Jurkat, Clone E6-1 (cell line): ENCODE measurements around the gene AGO3.

Source experiments
- DNase-seq: peaks from one replicate; pipeline ENCODE4 v3.0.0-alpha.2; 2011; ENCODE audit warnings: low read depth, low spot score
- H3K4me3 ChIP-seq: 2 replicates; pipeline ENCODE4 v1.5.1; 2011; ENCODE audit warnings: mild to moderate bottlenecking, low read length, control low read depth, moderate library complexity

The AGO3 gene

GRCh38 chr1:36089393-36090121 lies 158.7 kb downstream of the AGO3 start:
- peak overlapping the region; percentile 97 for H3K4me3 ChIP-seq
- DNase-seq = no peak

- no peak overlapping the region for H3K4me3 ChIP-seq
- DNase-seq = no peak
These were observed 160.2 kb downstream of the AGO3 start for GRCh38 chr1:36091141-36091540.

DNA sequence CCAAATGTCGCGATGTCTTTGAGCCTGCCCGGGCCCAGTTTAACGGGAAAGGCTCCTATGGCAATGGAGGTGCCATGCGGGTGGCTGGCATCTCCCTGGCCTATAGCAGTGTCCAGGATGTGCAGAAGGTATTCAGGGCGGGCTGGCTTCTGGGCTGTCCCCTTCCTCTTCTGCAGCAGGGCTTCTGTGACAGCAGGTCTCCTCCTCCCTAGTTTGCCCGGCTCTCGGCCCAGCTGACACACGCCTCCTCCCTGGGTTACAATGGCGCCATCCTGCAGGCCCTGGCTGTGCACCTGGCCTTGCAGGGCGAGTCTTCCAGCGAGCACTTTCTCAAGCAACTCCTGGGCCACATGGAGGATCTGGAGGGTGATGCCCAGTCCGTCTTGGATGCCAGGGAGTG lies 160.8 kb downstream of the AGO3 start:
- no peak overlapping the region for H3K4me3 ChIP-seq
- DNase-seq = no peak

GRCh38 chr1:36092166-36092797 lies 161.4 kb downstream of the AGO3 start:
- no peak overlapping the region for H3K4me3 ChIP-seq
- DNase-seq = no peak

- DNase-seq = no peak
- H3K4me3 ChIP-seq = no peak overlapping the region
These were observed 161.9 kb downstream of the AGO3 start for GRCh38 chr1:36092798-36093185.

DNA sequence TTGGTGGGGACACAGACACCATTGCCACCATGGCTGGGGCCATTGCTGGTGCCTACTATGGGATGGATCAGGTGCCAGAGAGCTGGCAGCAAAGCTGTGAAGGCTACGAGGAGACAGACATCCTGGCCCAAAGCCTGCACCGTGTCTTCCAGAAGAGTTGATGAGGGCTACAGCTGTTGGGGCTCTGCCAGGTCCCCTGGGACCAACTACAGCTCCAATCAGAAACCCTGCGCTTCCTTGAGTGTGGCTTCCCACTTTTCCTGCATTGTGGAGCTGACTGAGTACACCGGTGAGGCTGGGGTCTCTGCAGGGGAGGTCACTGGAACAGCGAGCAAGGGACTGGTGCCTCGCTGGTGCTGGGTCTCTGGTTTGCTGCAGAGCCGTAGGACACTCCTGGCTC lies 162.3 kb downstream of the AGO3 start:
- H3K4me3 ChIP-seq = no peak overlapping the region
- no peak for DNase-seq

DNA sequence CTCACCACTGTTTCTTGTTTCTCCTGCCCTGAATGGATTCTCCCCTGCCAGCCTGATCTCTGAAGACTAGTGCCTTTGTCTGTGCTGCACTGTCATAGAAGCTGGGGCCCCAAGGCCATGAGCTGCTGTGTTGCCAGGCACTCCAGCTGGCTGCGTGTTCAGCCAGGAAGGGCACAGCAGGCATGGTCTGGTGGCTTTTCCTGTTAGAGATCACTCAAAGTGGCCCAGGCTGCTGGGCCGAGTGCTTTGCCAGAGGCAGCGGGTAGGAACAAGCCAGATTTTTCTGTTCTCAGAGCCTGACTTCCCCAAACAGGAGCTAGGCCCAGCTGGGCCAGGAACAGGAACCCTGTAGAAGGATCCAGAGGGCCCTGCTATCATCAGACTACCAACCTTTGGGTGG lies 163.0 kb downstream of the AGO3 start:
- no peak for DNase-seq
- H3K4me3 ChIP-seq = no peak overlapping the region

GRCh38 chr1:36094621-36095061 lies 163.7 kb downstream of the AGO3 start:
- DNase-seq = no peak
- H3K4me3 ChIP-seq = no peak overlapping the region

DNA sequence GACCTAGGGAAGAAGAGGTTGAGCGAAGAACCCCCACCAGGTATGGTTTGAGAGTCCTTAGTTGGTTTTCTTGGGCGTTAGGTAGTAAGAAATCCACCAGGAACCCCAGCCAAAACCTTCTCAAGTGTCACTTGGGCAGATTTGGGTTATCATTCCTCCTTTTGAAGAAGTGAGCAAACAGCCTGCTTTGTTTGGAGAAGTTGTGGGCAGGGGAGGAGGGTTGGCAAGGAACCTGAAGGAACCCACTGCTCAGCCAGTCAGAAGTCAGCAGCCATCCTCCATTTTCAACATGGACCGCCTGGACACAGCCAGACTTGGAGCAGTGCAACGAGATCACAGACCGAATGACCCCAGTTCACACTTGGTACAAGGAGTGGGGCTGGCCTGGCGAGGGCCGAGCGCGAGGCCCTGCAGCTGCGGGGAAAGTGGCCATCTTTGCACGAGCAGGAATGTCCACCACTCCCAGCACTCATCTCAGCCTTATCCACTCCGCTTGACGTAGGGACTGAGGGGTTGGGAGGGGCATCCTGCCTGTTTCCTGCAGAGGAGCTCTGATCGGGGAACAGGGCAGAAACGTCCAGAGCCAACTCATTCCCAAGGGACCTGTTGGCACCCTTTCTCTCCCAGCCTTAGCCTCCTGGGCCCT lies 165.0 kb downstream of the AGO3 start:
- DNase-seq = no peak
- H3K4me3 ChIP-seq = no peak overlapping the region

GRCh38 chr1:36096500-36097432 lies 165.9 kb downstream of the AGO3 start:
- DNase-seq = no peak
- no peak overlapping the region for H3K4me3 ChIP-seq

GRCh38 chr1:36097693-36098585 lies 167.0 kb downstream of the AGO3 start:
- H3K4me3 ChIP-seq = no peak overlapping the region
- no peak for DNase-seq

GRCh38 chr1:36098650-36099365 lies 167.9 kb downstream of the AGO3 start:
- DNase-seq = no peak

GRCh38 chr1:36099681-36100341 lies 168.9 kb downstream of the AGO3 start:
- peak; percentile 49 for DNase-seq
- H3K4me3 ChIP-seq = no peak overlapping the region

More at GRCh38 chr1:36098650-36099365, 167.9 kb downstream of the AGO3 start:
- H3K4me3 ChIP-seq = no peak overlapping the region

- no peak overlapping the region for H3K4me3 ChIP-seq
- DNase-seq = no peak
These were observed 169.5 kb downstream of the AGO3 start for GRCh38 chr1:36100376-36100775.

GRCh38 chr1:36101546-36101945 lies 170.6 kb downstream of the AGO3 start:
- DNase-seq = no peak
- H3K4me3 ChIP-seq = no peak overlapping the region

DNA sequence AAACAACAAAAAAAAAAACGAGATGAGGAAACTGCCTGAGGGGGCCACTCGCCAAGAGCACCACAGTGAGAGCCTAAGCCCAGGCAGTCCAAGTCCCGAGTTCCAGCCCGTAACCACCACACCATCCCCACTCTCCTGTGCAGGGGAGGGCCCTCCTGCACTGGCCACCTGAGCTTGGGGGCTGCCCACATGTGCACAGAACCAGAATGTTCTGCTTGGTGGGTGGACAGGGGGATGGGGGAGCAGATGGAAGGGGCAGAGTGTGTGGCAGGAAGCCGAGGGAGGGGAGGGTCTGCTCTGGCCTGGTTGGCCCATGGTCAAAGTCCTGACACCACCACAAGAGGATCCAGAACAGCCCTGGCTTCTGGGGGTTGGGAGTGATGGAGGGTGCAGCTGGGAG lies 175.4 kb downstream of the AGO3 start:
- no peak for DNase-seq
- H3K4me3 ChIP-seq = no peak overlapping the region

- no peak for DNase-seq
- no peak overlapping the region for H3K4me3 ChIP-seq
These were observed 176.5 kb downstream of the AGO3 start for GRCh38 chr1:36107394-36107793.
